Measurements from ENCODE around the gene IL1RAPL2.

DNA sequence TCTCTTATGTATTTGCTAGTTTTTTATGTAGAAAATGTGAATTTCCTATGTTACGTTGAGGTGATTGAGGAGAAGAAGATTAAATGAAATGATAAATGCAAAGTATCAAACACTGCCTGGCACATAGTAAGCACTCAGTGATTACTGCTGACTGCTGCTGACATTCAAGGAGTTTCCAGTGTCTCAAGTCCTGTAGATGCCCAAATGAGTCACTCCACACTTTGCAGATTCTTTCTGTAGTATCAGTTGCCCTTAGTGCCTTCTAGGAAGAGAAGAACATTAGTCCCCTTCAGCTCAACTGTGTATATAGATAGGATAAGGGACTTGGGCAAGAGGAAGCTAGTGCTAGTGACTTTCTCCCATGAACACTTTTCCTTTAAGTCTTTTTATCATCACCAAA is 895.0 kb downstream of the IL1RAPL2 start:
- TF ChIP-seq CTCF (conservative IDR thresholded peaks at IDR 0.05; ENCODE audit: low read depth, low read length) (no peak), CEBPB (IDR thresholded peaks at IDR 0.05; ENCODE audit: low read depth, low read length) (no peak), RFX5 (IDR thresholded peaks at IDR 0.05; ENCODE audit: low read depth, low read length) (no peak), MAZ (IDR thresholded peaks at IDR 0.05; ENCODE audit: borderline replicate concordance, low read depth, low read length) (no peak), RAD21 (IDR thresholded peaks at IDR 0.05; ENCODE audit: low read length) (no peak), POLR2A (IDR thresholded peaks at IDR 0.05; ENCODE audit: low read depth, low read length) (no peak), ELK1 (IDR thresholded peaks at IDR 0.05; ENCODE audit: borderline replicate concordance, low read depth, low read length) (no peak), FOS (IDR thresholded peaks at IDR 0.05; ENCODE audit: low read depth, low read length) (no peak), BHLHE40 (IDR thresholded peaks at IDR 0.05; ENCODE audit: low read depth, low read length) (no peak), USF2 (IDR thresholded peaks at IDR 0.05; ENCODE audit: low read depth, low read length) (no peak)
